Fibroblast of pulmonary artery (primary cell): Measurements from ENCODE around the gene UBL3.

ENCODE experiments used
- DNase-seq: peaks from one replicate; pipeline ENCODE4 v3.0.0-alpha.2; 2010; ENCODE audit warnings: low read depth
- H3K4me3 ChIP-seq: replicated peaks from 2 replicates; pipeline ENCODE4 v1.5.1; 2011; ENCODE audit warnings: low read depth, mild to moderate bottlenecking, control low read depth, low read length, moderate library complexity
- CTCF ChIP-seq: IDR thresholded peaks from 2 replicates; pipeline ENCODE4 v1.5.1; 2011; ENCODE audit warnings: mild to moderate bottlenecking, control low read depth, low read length, inconsistent platforms; ENCODE audit errors: missing control alignments

Gene UBL3

GRCh38 chr13:29852472-29853054 lies 2.1 kb upstream of the UBL3 start:
- no peak for DNase-seq
- no peak overlapping the region for H3K4me3 ChIP-seq
- TF ChIP-seq CTCF = no peak

- no peak for TF ChIP-seq CTCF
- DNase-seq = peak; percentile 50
- H3K4me3 ChIP-seq = peak overlapping the region; percentile 85
These were observed 645 bp downstream of the UBL3 start for GRCh38 chr13:29849731-29850212.

GRCh38 chr13:29849071-29849631 lies 1.3 kb downstream of the UBL3 start:
- DNase-seq = peak; percentile 27
- peak overlapping the region; percentile 85 for H3K4me3 ChIP-seq
- no peak for TF ChIP-seq CTCF

- no peak for TF ChIP-seq CTCF
- peak overlapping the region; percentile 58 for H3K4me3 ChIP-seq
- peak; percentile 49 for DNase-seq
These were observed 2.9 kb downstream of the UBL3 start for GRCh38 chr13:29847501-29847983.

- peak overlapping the region; percentile 58 for H3K4me3 ChIP-seq
- no peak for TF ChIP-seq CTCF
- DNase-seq = no peak
These were observed 3.8 kb downstream of the UBL3 start for GRCh38 chr13:29846475-29847256.

- peak; percentile 49 for TF ChIP-seq CTCF
- no peak overlapping the region for H3K4me3 ChIP-seq
- peak; percentile 46 for DNase-seq
These were observed 4.9 kb downstream of the UBL3 start for GRCh38 chr13:29845440-29846056.
